GM20431 (cell line): ENCODE data around the gene SCN1B.

Experiments used
- in situ Hi-C: fragments of 300-500 bp; cut with MseI, MboI; formaldehyde crosslinking; loops from one replicate; pipeline ENCODE4 v1.15.0; 2020; ENCODE audit warnings: low sequenced_read_pairs; ENCODE audit not compliant: unreplicated experiment

The SCN1B gene

GRCh38 chr19:35033067-35034004 is 3.1 kb downstream of the SCN1B start:
- in situ Hi-C loops: no loop called here

DNA sequence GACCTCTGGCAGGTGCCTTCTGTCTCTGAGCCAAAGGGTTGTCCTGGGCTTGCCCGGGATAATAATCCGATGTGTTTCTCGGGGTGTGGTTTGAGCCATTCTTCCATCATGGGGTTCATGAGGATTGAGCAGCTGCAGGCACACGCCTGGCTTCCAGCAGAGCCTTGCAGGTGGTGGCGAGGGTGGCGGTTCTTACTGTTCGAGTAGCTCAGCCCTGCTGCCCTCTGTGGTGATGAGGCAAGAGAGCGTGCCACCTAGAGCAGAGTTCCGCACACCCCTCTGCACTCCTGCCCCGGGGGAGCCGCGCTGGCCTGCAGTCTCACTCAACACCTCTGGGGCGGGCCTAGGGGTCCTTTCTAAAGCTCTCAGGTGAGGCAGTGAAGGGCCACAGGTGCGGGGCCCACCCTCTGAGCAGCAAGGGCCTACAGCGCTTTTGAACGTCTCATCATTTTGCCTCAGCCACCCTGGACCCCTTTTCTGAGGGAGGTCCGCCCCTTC is 3.8 kb downstream of the SCN1B start:
- in situ Hi-C loops: no loop called here

GRCh38 chr19:35034588-35035382 is 4.5 kb downstream of the SCN1B start:
- in situ Hi-C loops: no loop called here

GRCh38 chr19:35037716-35038622 is 7.7 kb downstream of the SCN1B start:
- in situ Hi-C loops: no loop called here

- in situ Hi-C loops: no loop called here
Observed at GRCh38 chr19:35038623-35039512, 8.6 kb downstream of the SCN1B start.

GRCh38 chr19:35039881-35040825 is 9.9 kb downstream of the SCN1B start:
- in situ Hi-C loops: no loop called here

- in situ Hi-C loops: no loop called here
Observed at GRCh38 chr19:35040826-35041547, 10.7 kb downstream of the SCN1B start.

DNA sequence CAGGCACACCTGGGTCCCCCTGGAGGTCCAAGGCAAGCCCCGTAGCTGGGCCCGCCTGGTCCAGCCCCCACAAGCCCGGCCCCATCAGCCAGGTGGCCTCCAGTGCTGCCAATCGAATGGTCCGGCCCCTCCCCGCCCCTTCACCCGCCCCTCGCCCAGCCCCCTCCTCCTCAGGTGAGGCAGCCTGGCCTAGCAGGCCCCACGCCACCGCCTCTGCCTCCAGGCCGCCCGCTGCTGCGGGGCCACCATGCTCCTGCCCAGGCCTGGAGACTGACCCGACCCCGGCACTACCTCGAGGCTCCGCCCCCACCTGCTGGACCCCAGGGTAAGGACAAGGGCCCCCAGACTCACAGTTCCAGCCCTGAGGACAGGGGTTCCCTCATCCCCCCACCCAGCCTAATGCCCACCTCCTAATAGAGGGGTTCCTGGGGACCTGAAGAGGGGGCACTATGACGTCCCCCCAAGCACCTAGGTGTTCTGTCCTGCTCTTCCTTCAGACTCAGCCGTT is 11.3 kb downstream of the SCN1B start, which contains the start of gene HPN:
HPN (plus strand) TSS at position 174 of the 508 bp plus-strand sequence. CDS start 786 bp downstream, outside the sequence.
- in situ Hi-C loops: no loop called here

GRCh38 chr19:35042056-35042730 is 11.9 kb downstream of the SCN1B start:
- in situ Hi-C loops: no loop called here

GRCh38 chr19:35042954-35043604 is 12.8 kb downstream of the SCN1B start:
- in situ Hi-C loops: no loop called here

GRCh38 chr19:35043906-35044305 is 13.6 kb downstream of the SCN1B start:
- in situ Hi-C loops: no loop called here

- in situ Hi-C loops: no loop called here
Observed at GRCh38 chr19:35044317-35045117, 14.2 kb downstream of the SCN1B start.

GRCh38 chr19:35045667-35046300 is 15.5 kb downstream of the SCN1B start:
- in situ Hi-C loops: no loop called here

DNA sequence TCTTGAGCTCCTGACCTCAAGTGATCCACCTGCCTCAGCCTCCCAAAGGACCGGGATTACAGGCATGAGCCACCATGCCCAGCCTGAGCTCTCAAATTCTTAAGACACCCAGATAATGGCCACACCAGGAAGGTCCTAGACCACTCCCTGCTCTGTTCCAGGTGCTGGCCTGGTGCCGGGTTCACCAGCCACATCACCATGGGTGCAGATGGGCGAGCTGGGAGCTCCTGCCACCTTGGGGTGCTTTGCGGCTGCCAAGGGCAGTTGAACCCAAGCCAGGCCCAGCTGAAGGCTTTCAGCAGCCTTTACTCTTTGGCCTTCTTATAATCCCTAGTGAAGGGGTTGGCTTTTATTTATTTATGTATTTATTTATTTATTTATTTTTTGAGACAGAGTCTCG is 16.2 kb downstream of the SCN1B start:
- in situ Hi-C loops: no loop called here
